ENCODE results near the gene CHFR. TPM values are rescaled to one million over a fixed set of nuclear protein-coding genes. Genes with fewer than 3 reads are reported as not detected.

The CHFR gene
- total RNA-seq, 4 donors from 2014 or later: 25.5 to 38.6 (median 30.4) TPM

- TF ChIP-seq CTCF (IDR thresholded peaks at IDR 0.05; ENCODE audit: low read depth): no peak
These were observed 102.8 kb downstream of the CHFR start for GRCh38 chr12:132784580-132784979.

GRCh38 chr12:132783917-132784531 lies 103.4 kb downstream of the CHFR start:
- TF ChIP-seq CTCF (IDR thresholded peaks at IDR 0.05; ENCODE audit: low read depth): no peak

Other genes starting within 250 kb of the CHFR start
- gene POLE, start 200.3 kb downstream of the CHFR start, total RNA-seq: 10 to 100 TPM; 28.2 to 98.5 (median 30.0) TPM
- gene PXMP2, start 200.0 kb downstream of the CHFR start, total RNA-seq: 10 to 100 TPM; 22.8 to 87.0 (median 40.3) TPM
- gene PGAM5, start 176.8 kb downstream of the CHFR start, total RNA-seq: 10 to 100 TPM in 2 of 4 donors, 1 to 10 TPM in 2; 7.3 to 12.1 (median 10.6) TPM
- 10 to 100 TPM; 66.0 to 77.2 (median 75.4) TPM for gene ANKLE2, start 125.8 kb downstream of the CHFR start, total RNA-seq
- 10 to 100 TPM; 45.9 to 86.8 (median 60.4) TPM for gene GOLGA3, start 58.7 kb downstream of the CHFR start, total RNA-seq
- gene ZNF605, start 68.7 kb upstream of the CHFR start, total RNA-seq: 10 to 100 TPM in 2 of 4 donors, 1 to 10 TPM in 2; 5.1 to 13.9 (median 10.3) TPM
- 10 to 100 TPM in 3 of 4 donors, 1 to 10 TPM in 1; 3.9 to 19.0 (median 13.8) TPM for gene ZNF26, start 98.8 kb upstream of the CHFR start, total RNA-seq
- 10 to 100 TPM; 15.0 to 29.5 (median 23.1) TPM for gene ZNF84, start 149.9 kb upstream of the CHFR start, total RNA-seq
- gene ZNF140, start 193.3 kb upstream of the CHFR start, total RNA-seq: 10 to 100 TPM in 3 of 4 donors, 1 to 10 TPM in 1; 9.9 to 13.4 (median 11.4) TPM
- gene ZNF891, start 242.7 kb upstream of the CHFR start, total RNA-seq: 1 to 10 TPM; 2.2 to 3.4 (median 3.0) TPM
- 1 to 10 TPM; 4.6 to 8.2 (median 6.6) TPM for gene ZNF10, start 243.0 kb upstream of the CHFR start, total RNA-seq